ENCODE measurements around the gene KIF24. TPM values are rescaled to one million over a fixed set of nuclear protein-coding genes. Genes with fewer than 3 reads are reported as not detected.
"Not testable (repeated sequence)": the region's sequence is repeated elsewhere in the genome, so short reads cannot be mapped to it uniquely, and the experiment has no call there.

KIF24 gene
- polyA plus RNA-seq, 4 donors, result 5.1 to 7.3 (median 6.4) TPM

- not testable (repeated sequence) for DNase-seq (ENCODE audit: low read depth in 4 of 4, low spot score in 2 of 4)
Observed at GRCh38 chr9:34367751-34368410, 38.8 kb upstream of the KIF24 start.

- DNase-seq (ENCODE audit: low read depth in 4 of 4, low spot score in 2 of 4), result no peak
Observed at GRCh38 chr9:34366365-34366764, 37.3 kb upstream of the KIF24 start.

- no peak for DNase-seq (ENCODE audit: low read depth in 4 of 4, low spot score in 2 of 4)
Observed at GRCh38 chr9:34365282-34365681, 36.2 kb upstream of the KIF24 start.

- no peak for DNase-seq (ENCODE audit: low read depth in 4 of 4, low spot score in 2 of 4)
Observed at GRCh38 chr9:34363619-34364351, 34.7 kb upstream of the KIF24 start.

GRCh38 chr9:34362614-34363214, 33.6 kb upstream of the KIF24 start:
- no peak for DNase-seq (ENCODE audit: low read depth in 4 of 4, low spot score in 2 of 4)

GRCh38 chr9:34352957-34353356, 23.9 kb upstream of the KIF24 start:
- DNase-seq (ENCODE audit: low read depth in 4 of 4, low spot score in 2 of 4), result not testable (repeated sequence)

- not testable (repeated sequence) for DNase-seq (ENCODE audit: low read depth in 4 of 4, low spot score in 2 of 4)
Observed at GRCh38 chr9:34352122-34352652, 23.1 kb upstream of the KIF24 start.

- DNase-seq (ENCODE audit: low read depth in 4 of 4, low spot score in 2 of 4), result no peak
Observed at GRCh38 chr9:34349324-34349723, 20.3 kb upstream of the KIF24 start.

GRCh38 chr9:34347800-34348158, 18.7 kb upstream of the KIF24 start:
- no peak for DNase-seq (ENCODE audit: low read depth in 4 of 4, low spot score in 2 of 4)

GRCh38 chr9:34346873-34347799, 18.1 kb upstream of the KIF24 start:
- no peak for DNase-seq (ENCODE audit: low read depth in 4 of 4, low spot score in 2 of 4)

GRCh38 chr9:34343605-34344004, 14.5 kb upstream of the KIF24 start:
- DNase-seq (ENCODE audit: low read depth in 4 of 4, low spot score in 2 of 4), result no peak

- no peak for DNase-seq (ENCODE audit: low read depth in 4 of 4, low spot score in 2 of 4)
Observed at GRCh38 chr9:34343090-34343489, 14.0 kb upstream of the KIF24 start.

GRCh38 chr9:34341659-34342295, 12.7 kb upstream of the KIF24 start:
- DNase-seq (ENCODE audit: low read depth in 4 of 4, low spot score in 2 of 4), result no peak

- no peak for DNase-seq (ENCODE audit: low read depth in 4 of 4, low spot score in 2 of 4)
Observed at GRCh38 chr9:34338665-34339385, 9.8 kb upstream of the KIF24 start.

- not testable (repeated sequence) for DNase-seq (ENCODE audit: low read depth in 4 of 4, low spot score in 2 of 4)
Observed at GRCh38 chr9:34338079-34338478, 9.0 kb upstream of the KIF24 start.

GRCh38 chr9:34337403-34337802, 8.3 kb upstream of the KIF24 start:
- DNase-seq (ENCODE audit: low read depth in 4 of 4, low spot score in 2 of 4), result no peak

- no peak for DNase-seq (ENCODE audit: low read depth in 4 of 4, low spot score in 2 of 4)
Observed at GRCh38 chr9:34335376-34335775, 6.3 kb upstream of the KIF24 start.

- no peak for DNase-seq (ENCODE audit: low read depth in 4 of 4, low spot score in 2 of 4)
Observed at GRCh38 chr9:34334916-34335315, 5.8 kb upstream of the KIF24 start.

- DNase-seq (ENCODE audit: low read depth in 4 of 4, low spot score in 2 of 4), result no peak
Observed at GRCh38 chr9:34334337-34334824, 5.3 kb upstream of the KIF24 start.
